ENCODE results near the gene B4GALT7. TPM values are rescaled to one million over a fixed set of nuclear protein-coding genes. Genes with fewer than 3 reads are reported as not detected.
A peak's percentile ranks its signal among the peaks of the same experiment; 100 is the strongest.

B4GALT7 gene
- total RNA-seq, 1 donor from 2014 or later = 11.6 TPM

- peak within 1 kb of the TSS; percentile 83 for H3K4me2 ChIP-seq
- peak; percentile 97 for DNase-seq (ENCODE audit: low spot score)
- H3K9me3 Mint-ChIP-seq = peaks cover 1% of the 10 kb centered on the region
- peaks cover 12% of the 10 kb centered on the region for H3K4me1 ChIP-seq
- H3K79me2 ChIP-seq (ENCODE audit: low read depth) = peaks cover 46% of the 10 kb centered on the region
- no peaks in the 10 kb centered on the region for H3K27me3 ChIP-seq
- peak within 1 kb of the TSS; percentile 86 for H2AFZ ChIP-seq (replicated peaks)
- TF ChIP-seq CTCF (IDR thresholded peaks at IDR 0.05) (peak; percentile 33), EZH2 (IDR thresholded peaks at IDR 0.05) (no peak)
- H3K36me3 ChIP-seq = no peaks in the 10 kb centered on the region
- peak within 1 kb of the TSS; percentile 88 for H3K4me3 Mint-ChIP-seq
- H3K4me1 Mint-ChIP-seq = peaks cover 23% of the 10 kb centered on the region
- peaks cover 2% of the 10 kb centered on the region for H3K27me3 Mint-ChIP-seq (ENCODE audit: insufficient read depth, low read depth)
- H3K36me3 Mint-ChIP-seq = peaks cover 6% of the 10 kb centered on the region
- no peak within 1 kb of the TSS for H3K27ac ChIP-seq
- peak within 1 kb of the TSS; percentile 77 for H3K9ac ChIP-seq
- peaks cover 42% of the 10 kb centered on the region for H4K20me1 ChIP-seq (ENCODE audit: low read depth)
- H3K27ac Mint-ChIP-seq = peak within 1 kb of the TSS; percentile 11
- H3K9me3 ChIP-seq (ENCODE audit: low read depth) = no peaks in the 10 kb centered on the region
- H3F3A ChIP-seq (ENCODE audit: low read depth) = peaks cover 11% of the 10 kb centered on the region
- H3K4me3 ChIP-seq = peak within 1 kb of the TSS; percentile 91
Measured at GRCh38 chr5:177554474-177555111, 45.3 kb upstream of the B4GALT7 start, which contains the start of gene FAM193B. Gene FAM193B, minus strand, starts transcription at chr5:177554563. Its CDS starts 105 bp downstream, at chr5:177554458.

GRCh38 chr5:177555228-177555627 is 44.7 kb upstream of the B4GALT7 start:
- Histone ChIP-seq H2AFZ (replicated peaks) (no peak overlapping the region), H3K4me1 (peaks cover 12% of the 10 kb centered on the region), H3K36me3 (no peaks in the 10 kb centered on the region), H4K20me1 (ENCODE audit: low read depth) (peaks cover 37% of the 10 kb centered on the region), H3K27me3 (no peaks in the 10 kb centered on the region), H3K4me2 (peak overlapping the region; percentile 75), H3K9me3 (ENCODE audit: low read depth) (no peaks in the 10 kb centered on the region), H3K4me3 (no peak overlapping the region), H3K79me2 (ENCODE audit: low read depth) (peaks cover 39% of the 10 kb centered on the region), H3K9ac (no peak overlapping the region), H3K27ac (no peak overlapping the region), H3F3A (ENCODE audit: low read depth) (peaks cover 11% of the 10 kb centered on the region)
- Mint-ChIP-seq H3K4me1 (peaks cover 24% of the 10 kb centered on the region), H3K27ac (no peak overlapping the region), H3K9me3 (peaks cover 2% of the 10 kb centered on the region), H3K36me3 (peaks cover 5% of the 10 kb centered on the region), H3K4me3 (peak overlapping the region; percentile 84), H3K27me3 (ENCODE audit: insufficient read depth, low read depth) (peaks cover 2% of the 10 kb centered on the region)
- DNase-seq (ENCODE audit: low spot score) = no peak
- no peak for TF ChIP-seq EZH2phosphoT487 (IDR thresholded peaks at IDR 0.05)
- no peak for TF ChIP-seq EZH2 (IDR thresholded peaks at IDR 0.05)
- no peak for TF ChIP-seq CTCF (IDR thresholded peaks at IDR 0.05)

- no peak overlapping the region for H3K9ac ChIP-seq
- no peak overlapping the region for H3K27ac Mint-ChIP-seq
- no peaks in the 10 kb centered on the region for H3K27me3 ChIP-seq
- peaks cover 3% of the 10 kb centered on the region for H3K36me3 Mint-ChIP-seq
- H3K9me3 Mint-ChIP-seq = peaks cover 6% of the 10 kb centered on the region
- no peak overlapping the region for H2AFZ ChIP-seq (replicated peaks)
- TF ChIP-seq CTCF (IDR thresholded peaks at IDR 0.05) = no peak
- no peak for TF ChIP-seq EZH2phosphoT487 (IDR thresholded peaks at IDR 0.05)
- no peak for TF ChIP-seq EZH2 (IDR thresholded peaks at IDR 0.05)
- H3K27ac ChIP-seq = no peak overlapping the region
- H3K4me3 Mint-ChIP-seq = peak overlapping the region; percentile 84
- H3K4me1 Mint-ChIP-seq = peaks cover 24% of the 10 kb centered on the region
- H4K20me1 ChIP-seq (ENCODE audit: low read depth) = peaks cover 33% of the 10 kb centered on the region
- peaks cover 2% of the 10 kb centered on the region for H3K27me3 Mint-ChIP-seq (ENCODE audit: insufficient read depth, low read depth)
- H3K4me1 ChIP-seq = peaks cover 12% of the 10 kb centered on the region
- H3K36me3 ChIP-seq = no peaks in the 10 kb centered on the region
- DNase-seq (ENCODE audit: low spot score) = no peak
- peaks cover 11% of the 10 kb centered on the region for H3F3A ChIP-seq (ENCODE audit: low read depth)
- no peak overlapping the region for H3K4me3 ChIP-seq
- H3K9me3 ChIP-seq (ENCODE audit: low read depth) = no peaks in the 10 kb centered on the region
- peaks cover 35% of the 10 kb centered on the region for H3K79me2 ChIP-seq (ENCODE audit: low read depth)
- H3K4me2 ChIP-seq = no peak overlapping the region
Measured at GRCh38 chr5:177555665-177556064, 44.3 kb upstream of the B4GALT7 start.

All from neural progenitor cell (in vitro differentiated cells).